Liver (tissue), 2 donors: ENCODE measurements around the gene SKI.

Experiments used
- MAX ChIP-seq: IDR thresholded peaks from 2 replicates; pipeline ENCODE4 v1.6.1; 2016; ENCODE audit warnings: antibody characterized with exemption
- SP1 ChIP-seq: IDR thresholded peaks from 2 replicates; pipeline ENCODE4 v1.6.1; 2018; ENCODE audit warnings: antibody characterized with exemption, mild to moderate bottlenecking
- YY1 ChIP-seq: IDR thresholded peaks from 2 replicates; pipeline ENCODE4 v1.6.1; 2016; ENCODE audit warnings: antibody characterized with exemption, mild to moderate bottlenecking
- donor health status: healthy.

GRCh38 chr1:2212274-2212531, 15.9 kb upstream of the SKI start:
- TF ChIP-seq YY1, result no peak
- TF ChIP-seq MAX, result no peak
- TF ChIP-seq SP1, result no peak
